HepG2 (cell line): Measurements from ENCODE around the gene LOXL3. TPM values are rescaled to one million over a fixed set of nuclear protein-coding genes. Genes with fewer than 3 reads are reported as not detected.

Experiments
- ATAC-seq: fragments of 200-7000 bp; cut with Tn5 transposase; 3 replicates; pipeline ENCODE4 v1.9.1; 2020; ENCODE audit warnings: mild to moderate bottlenecking, moderate library complexity
- BruUV-seq: library from RNA; stranded (reverse); fragments of 400-500 nt; replicated peaks from 2 replicates; lab custom pipeline; 2021; lab: Mats Ljungman, UMichigan
- CTCF ChIA-PET: fragments of 300-600 bp; formaldehyde crosslinking; extraction: SDS; loops from one replicate; lab custom pipeline; 2021; ENCODE audit warnings: low total read pairs, inconsistent platforms, low intra/inter-chr PET ratio; lab: Yijun Ruan, JAX
- POLR2A ChIA-PET: fragments of 350-600 bp; sonication (Branson Sonifier 250); formaldehyde crosslinking; loops from one replicate; lab custom pipeline; 2020; ENCODE audit warnings: antibody characterized with exemption, inconsistent platforms; lab: Yijun Ruan, JAX
- DNase-seq: peaks from one replicate; pipeline ENCODE4 v3.0.0-alpha.2; 2015; ENCODE audit warnings: low spot score
- FAIRE-seq: peaks from 3 replicates; lab custom pipeline; 2011; peaks lifted over from hg19 to GRCh38; lab: Jason Lieb, UNC
- H2AFZ ChIP-seq: one replicate; pipeline ENCODE4 v1.6.1; 2011; ENCODE audit warnings: low read length, inconsistent platforms
- H3K27ac ChIP-seq: fragments of 300-600 bp; 3 replicates; pipeline ENCODE4 v1.8.0; 2011; ENCODE audit warnings: mixed run types, mild to moderate bottlenecking, mixed read lengths, low read length, inconsistent platforms; ENCODE audit not compliant: insufficient read depth; ENCODE audit errors: extremely low read length
- H3K27me3 ChIP-seq, 2 experiments: fragments of 200-600 bp in 1 of 2; 2 replicates in 1 of 2; 3 replicates in 1 of 2; pipeline versions ENCODE4 v1.6.0 to v1.8.0; 2011; ENCODE audit warnings: low read length in 2 of 2, mild to moderate bottlenecking in 2 of 2, moderate library complexity in 2 of 2, inconsistent platforms in 1 of 2; ENCODE audit not compliant: insufficient read depth in 2 of 2, control insufficient read depth in 1 of 2
- H3K36me3 ChIP-seq, 2 experiments: fragments of 200-600 bp in 1 of 2; replicated peaks in 1 of 2; 2 replicates in 1 of 2; 3 replicates in 1 of 2; pipeline versions ENCODE4 v1.5.1 to v1.8.0; 2011; ENCODE audit warnings: low read length in 2 of 2, inconsistent platforms in 1 of 2; ENCODE audit not compliant: insufficient read depth in 2 of 2, control insufficient read depth in 1 of 2
- H3K4me1 ChIP-seq: 2 replicates; pipeline ENCODE4 v1.5.1; 2012; ENCODE audit warnings: low read length, inconsistent platforms; ENCODE audit not compliant: insufficient read depth
- H3K4me2 ChIP-seq: 2 replicates; pipeline ENCODE4 v1.6.0; 2011; ENCODE audit warnings: low read depth, low read length, inconsistent platforms
- H3K4me3 ChIP-seq, 3 experiments: fragments of 200-600 bp in 1 of 3; sonication (generic), shearing (Covaris generic) in 1 of 3; replicated peaks in 1 of 3; 2 replicates each; pipeline ENCODE4 v1.5.1; 2011 to 2016; ENCODE audit warnings: low read length in 3 of 3, inconsistent platforms in 2 of 3, low read depth in 2 of 3, mild to moderate bottlenecking in 2 of 3, control low read depth in 1 of 3, mixed read lengths in 1 of 3; ENCODE audit not compliant: insufficient read depth in 1 of 3
- H3K79me2 ChIP-seq: one replicate; pipeline ENCODE4 v1.6.1; 2011; ENCODE audit warnings: low read length, inconsistent platforms; ENCODE audit not compliant: insufficient read depth
- H3K9ac ChIP-seq: 2 replicates; pipeline ENCODE4 v1.6.0; 2011; ENCODE audit warnings: mild to moderate bottlenecking, low read depth, low read length, inconsistent platforms; ENCODE audit not compliant: insufficient read depth
- H3K9me3 ChIP-seq: 2 replicates; pipeline ENCODE4 v1.5.1; 2012; ENCODE audit warnings: mild to moderate bottlenecking, low read length
- H4K20me1 ChIP-seq: 2 replicates; pipeline ENCODE4 v1.6.0; 2011; ENCODE audit warnings: inconsistent platforms, mild to moderate bottlenecking, low read length, moderate library complexity; ENCODE audit not compliant: insufficient read depth
- ARID2 ChIP-seq: sonication (generic); formaldehyde crosslinking; IDR thresholded peaks from 2 replicates; pipeline ENCODE4 v1.8.1; 2022; ENCODE audit warnings: mild to moderate bottlenecking, missing genetic modification reagents, borderline replicate concordance
- PAF1 ChIP-seq: IDR thresholded peaks from 2 replicates; pipeline ENCODE4 v1.6.1; 2016; ENCODE audit warnings: missing genetic modification reagents, missing compliant biosample characterization
- WIZ ChIP-seq: sonication (generic); formaldehyde crosslinking; IDR thresholded peaks from 2 replicates; pipeline ENCODE4 v1.5.1; 2020; ENCODE audit warnings: mild to moderate bottlenecking, missing genetic modification reagents
- ZC3H4 ChIP-seq: sonication (generic); formaldehyde crosslinking; IDR thresholded peaks from 2 replicates; pipeline ENCODE4 v1.4.0; 2020; ENCODE audit warnings: missing genetic modification reagents, borderline replicate concordance
- ZMAT3 ChIP-seq: sonication (generic); formaldehyde crosslinking; conservative IDR thresholded peaks from 2 replicates; pipeline ENCODE4 v1.7.0; 2021; ENCODE audit warnings: missing genetic modification reagents
- ZNF274 ChIP-seq: sonication (generic); formaldehyde crosslinking; IDR thresholded peaks from 2 replicates; pipeline ENCODE4 v1.5.1; 2020; ENCODE audit warnings: mild to moderate bottlenecking, missing genetic modification reagents
- WGBS: methylation state at CpG from one replicate; pipeline ENCODE4 v1.1.6; 2017; ENCODE audit warnings: low lambda C conversion rate; 5-methylcytosine and 5-hydroxymethylcytosine counted together
- in situ Hi-C: cut with HindIII; loops from 2 replicates; pipeline ENCODE4 v1.10.0; 2017; ENCODE audit warnings: low pct_unique_long_range_greater_than_20kb; ENCODE audit not compliant: extremely low pct_ligation_motif_present
- intact Hi-C: fragments of 100-400 bp; cut with micrococcal nuclease; formaldehyde crosslinking; loops from one replicate; pipeline ENCODE4 v1.10.0; 2022; ENCODE audit not compliant: unreplicated experiment
- polyA plus RNA-seq, 8 experiments: library from polyadenylated mRNA; depleted of rRNA in 3 of 8; stranded (reverse) in 7 of 8; unstranded in 1 of 8; fragments of >200 nt; fragmentation: Illumina TruSeq in 4 of 8; extraction: Trizol in 4 of 8; gene quantifications; 2 replicates each; pipeline versions ENCODE4 v1.2.1 to v1.2.3, GENCODE V29; 2011 to 2016; ENCODE audit warnings: low read depth in 4 of 8, missing spikeins in 1 of 8, mixed read lengths in 1 of 8; ENCODE audit not compliant: insufficient read depth in 1 of 8
- total RNA-seq, 5 experiments: library from RNA; depleted of rRNA; stranded (reverse); fragments of >200 nt; fragmentation: Illumina TruSeq; extraction: Trizol; gene quantifications; 2 replicates each; pipeline ENCODE4 v1.2.3, GENCODE V29; 2016; ENCODE audit warnings: low read depth in 1 of 5
- TF ChIP-seq, protein P1 (sequence below), 2 experiments: sonication (generic) in 1 of 2; formaldehyde crosslinking in 1 of 2; IDR thresholded peaks; 2 replicates each; pipeline versions ENCODE4 v1.6.1 to v1.9.0; 2014 to 2022; ENCODE audit warnings: antibody characterized with exemption in 1 of 2, borderline replicate concordance in 1 of 2, inconsistent platforms in 1 of 2, low read depth in 1 of 2, missing genetic modification reagents in 1 of 2
- TF ChIP-seq, protein P2 (sequence below): sonication (generic); formaldehyde crosslinking; IDR thresholded peaks from 2 replicates; pipeline ENCODE4 v1.4.0; 2020; ENCODE audit warnings: missing genetic modification reagents; ENCODE audit errors: not compliant biosample characterization

LOXL3 gene
- total and polyA plus RNA-seq, 2 of the 13 experiments (the other 11 are each of a cell fraction or from before 2014, with no cell fraction given) = 0.55 to 6.5 TPM

GRCh38 chr2:74571058-74571457 lies 17.3 kb upstream of the LOXL3 start:
- Histone ChIP-seq H2AFZ (no peak overlapping the region), H3K27ac (no peak overlapping the region), H3K4me1 (peaks cover 12% of the 10 kb centered on the region), H3K36me3 (no peaks in the 10 kb centered on the region), H4K20me1 (no peaks in the 10 kb centered on the region), H3K4me2 (no peak overlapping the region), H3K9ac (no peak overlapping the region), H3K4me3 (no peak overlapping the region), H3K27me3 (peaks cover 0 to 40% of the 10 kb centered on the region in 2 experiments; a peak in 4 of 5 replicates), H3K79me2 (no peaks in the 10 kb centered on the region), H3K9me3 (no peaks in the 10 kb centered on the region)
- intact Hi-C loops = no loop called here
- FAIRE-seq = no peak
- ATAC-seq = no peak
- ChIA-PET POLR2A (no interaction called here), CTCF (no interaction called here)
- 34% methylated on average over 1 of the region's 1 CpG for WGBS
- BruUV-seq = no TSS peak
- in situ Hi-C loops = no loop called here
- TF ChIP-seq, protein P1, sequence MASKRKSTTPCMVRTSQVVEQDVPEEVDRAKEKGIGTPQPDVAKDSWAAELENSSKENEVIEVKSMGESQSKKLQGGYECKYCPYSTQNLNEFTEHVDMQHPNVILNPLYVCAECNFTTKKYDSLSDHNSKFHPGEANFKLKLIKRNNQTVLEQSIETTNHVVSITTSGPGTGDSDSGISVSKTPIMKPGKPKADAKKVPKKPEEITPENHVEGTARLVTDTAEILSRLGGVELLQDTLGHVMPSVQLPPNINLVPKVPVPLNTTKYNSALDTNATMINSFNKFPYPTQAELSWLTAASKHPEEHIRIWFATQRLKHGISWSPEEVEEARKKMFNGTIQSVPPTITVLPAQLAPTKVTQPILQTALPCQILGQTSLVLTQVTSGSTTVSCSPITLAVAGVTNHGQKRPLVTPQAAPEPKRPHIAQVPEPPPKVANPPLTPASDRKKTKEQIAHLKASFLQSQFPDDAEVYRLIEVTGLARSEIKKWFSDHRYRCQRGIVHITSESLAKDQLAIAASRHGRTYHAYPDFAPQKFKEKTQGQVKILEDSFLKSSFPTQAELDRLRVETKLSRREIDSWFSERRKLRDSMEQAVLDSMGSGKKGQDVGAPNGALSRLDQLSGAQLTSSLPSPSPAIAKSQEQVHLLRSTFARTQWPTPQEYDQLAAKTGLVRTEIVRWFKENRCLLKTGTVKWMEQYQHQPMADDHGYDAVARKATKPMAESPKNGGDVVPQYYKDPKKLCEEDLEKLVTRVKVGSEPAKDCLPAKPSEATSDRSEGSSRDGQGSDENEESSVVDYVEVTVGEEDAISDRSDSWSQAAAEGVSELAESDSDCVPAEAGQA (IDR thresholded peaks at IDR 0.05; ENCODE audit: low read depth) = no peak
- TF ChIP-seq, protein P1 (CRISPR knock-in tag; IDR thresholded peaks at IDR 0.05; ENCODE audit: borderline replicate concordance) = no peak
- TF ChIP-seq ZMAT3 (CRISPR knock-in tag) = no peak
- TF ChIP-seq WIZ (CRISPR knock-in tag) = no peak
- TF ChIP-seq, protein P2, sequence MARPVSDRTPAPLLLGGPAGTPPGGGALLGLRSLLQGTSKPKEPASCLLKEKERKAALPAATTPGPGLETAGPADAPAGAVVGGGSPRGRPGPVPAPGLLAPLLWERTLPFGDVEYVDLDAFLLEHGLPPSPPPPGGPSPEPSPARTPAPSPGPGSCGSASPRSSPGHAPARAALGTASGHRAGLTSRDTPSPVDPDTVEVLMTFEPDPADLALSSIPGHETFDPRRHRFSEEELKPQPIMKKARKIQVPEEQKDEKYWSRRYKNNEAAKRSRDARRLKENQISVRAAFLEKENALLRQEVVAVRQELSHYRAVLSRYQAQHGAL (CRISPR knock-in tag) = no peak
- TF ChIP-seq ZC3H4 (CRISPR knock-in tag) = no peak
- TF ChIP-seq PAF1 (CRISPR knock-in tag) = no peak
- no peak for TF ChIP-seq ZNF274 (CRISPR knock-in tag)
- TF ChIP-seq ARID2 (CRISPR knock-in tag) = no peak
- no peak for DNase-seq
